NCI-H748 (cell line): ENCODE results near the gene RAB40C.

Source experiments
- DNase-seq: peaks from one replicate; lab custom pipeline; 2025; ENCODE audit not compliant: unreplicated experiment; lab: John Stamatoyannopoulos, UW

RAB40C gene

GRCh38 chr16:610513-611381, 20.9 kb downstream of the RAB40C start:
- DNase-seq: peak; percentile 30

DNA sequence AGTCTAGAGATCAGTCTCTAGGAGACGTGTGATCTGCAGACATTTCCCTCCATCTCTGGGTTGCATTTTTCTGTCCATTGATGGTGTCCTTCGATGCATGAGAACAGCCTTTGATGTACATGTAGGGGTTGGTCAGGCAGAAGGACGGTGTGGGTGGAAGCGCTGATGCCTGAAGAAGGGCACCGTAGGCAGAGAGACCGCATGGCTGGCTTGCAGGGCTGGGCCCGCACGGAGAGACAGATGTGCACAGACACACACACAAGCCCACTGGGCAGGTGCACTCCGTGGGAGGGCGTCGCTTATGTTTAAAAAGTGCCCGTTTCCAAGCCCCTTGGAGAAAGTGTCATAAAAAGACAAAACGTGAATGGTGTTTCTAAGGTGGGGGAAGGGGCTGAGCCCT, 25.3 kb downstream of the RAB40C start:
- no peak for DNase-seq

DNA sequence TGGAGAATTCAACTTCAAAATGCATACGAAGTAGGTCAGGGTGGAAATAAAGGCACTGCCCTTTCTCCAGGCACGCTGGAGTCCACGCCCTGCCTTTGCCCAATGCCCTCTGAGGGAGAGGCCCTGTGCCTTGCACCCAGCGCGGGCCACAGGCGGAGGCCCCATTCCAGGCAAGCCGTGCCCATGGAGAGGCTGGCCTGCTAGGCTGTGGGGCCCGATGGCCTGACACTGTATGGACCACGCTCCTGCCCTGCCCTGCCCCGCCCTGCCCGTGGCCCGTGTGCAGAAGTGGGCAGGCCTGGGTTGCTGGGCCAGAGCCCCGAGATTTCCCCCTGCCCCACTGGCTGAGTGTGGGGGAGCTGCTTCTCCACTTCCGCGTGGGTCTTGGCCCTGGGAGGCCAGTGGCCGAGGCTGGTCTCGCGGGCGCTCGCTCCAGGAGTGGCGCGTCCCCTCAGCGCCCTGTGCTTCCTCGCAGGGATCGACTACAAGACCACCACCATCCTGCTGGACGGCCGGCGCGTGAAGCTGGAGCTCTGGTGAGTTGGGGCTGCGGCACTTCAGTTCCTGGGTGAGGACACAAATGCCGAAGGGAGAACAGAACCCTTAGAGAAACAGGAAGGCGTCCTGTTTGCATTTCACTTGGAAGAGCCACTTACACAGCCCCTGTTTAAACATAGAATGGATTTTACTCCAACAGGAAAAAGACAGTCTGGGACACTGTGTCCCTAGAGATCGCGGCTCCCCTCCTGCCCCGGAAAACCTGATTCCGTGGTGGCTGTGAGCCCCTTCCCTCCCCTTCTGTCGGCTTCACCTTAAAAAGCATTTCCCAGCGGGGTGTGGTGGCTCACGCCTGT, 27.1 kb downstream of the RAB40C start:
- DNase-seq: no peak

DNA sequence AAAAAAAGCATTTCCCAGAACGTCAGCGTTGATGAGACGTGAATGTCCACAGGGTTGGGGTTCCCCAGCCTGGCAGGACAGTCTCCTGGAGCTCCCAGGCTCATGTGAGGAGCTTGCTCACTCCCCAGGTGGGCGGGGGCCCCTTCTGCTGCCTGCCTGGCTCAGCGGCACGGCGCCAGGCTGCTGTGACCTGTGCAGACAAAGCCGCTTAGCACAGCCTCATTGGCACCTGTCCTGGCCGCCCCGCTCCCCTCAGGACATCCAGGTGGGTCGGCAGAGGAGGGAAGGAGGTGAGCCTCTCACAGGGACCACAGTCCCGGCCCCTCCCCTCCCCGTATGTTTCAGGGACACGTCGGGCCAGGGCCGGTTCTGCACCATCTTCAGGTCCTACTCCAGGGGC, 28.0 kb downstream of the RAB40C start:
- no peak for DNase-seq

- no peak for DNase-seq
Measured at GRCh38 chr16:619476-620100, 29.7 kb downstream of the RAB40C start.

- DNase-seq: no peak
Measured at GRCh38 chr16:620700-621525, 31.0 kb downstream of the RAB40C start.

GRCh38 chr16:621526-622105, 31.8 kb downstream of the RAB40C start:
- DNase-seq: no peak

- no peak for DNase-seq
Measured at GRCh38 chr16:622920-623280, 33.0 kb downstream of the RAB40C start.

DNA sequence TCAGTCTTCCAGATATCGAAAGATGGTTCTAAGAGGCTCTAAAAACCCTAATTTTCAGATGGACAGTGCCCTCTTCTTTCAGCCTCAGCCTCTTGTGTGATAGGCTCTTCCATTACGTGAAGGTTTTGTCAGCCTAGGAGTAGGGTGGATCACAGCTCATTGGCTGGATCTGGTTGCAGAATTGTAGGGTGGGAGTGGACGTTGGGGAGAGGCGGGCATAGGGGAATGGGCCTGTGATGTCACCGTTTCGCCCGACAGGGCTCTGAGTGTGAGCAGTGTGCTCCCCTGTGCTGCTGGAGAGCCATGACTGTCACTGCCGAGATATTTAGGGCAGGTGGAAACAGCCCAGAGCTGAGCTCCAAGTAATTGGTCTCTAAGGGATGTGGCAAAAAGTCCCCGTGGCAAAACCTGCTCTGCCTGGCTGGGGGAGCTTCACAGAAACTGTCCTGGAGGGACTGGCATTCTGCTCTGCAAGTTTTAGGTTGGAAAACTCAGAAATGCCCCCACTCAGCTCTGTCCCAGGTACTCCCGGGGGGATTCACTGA, 34.7 kb downstream of the RAB40C start:
- no peak for DNase-seq

- DNase-seq: no peak
Measured at GRCh38 chr16:625117-625976, 35.5 kb downstream of the RAB40C start.

DNA sequence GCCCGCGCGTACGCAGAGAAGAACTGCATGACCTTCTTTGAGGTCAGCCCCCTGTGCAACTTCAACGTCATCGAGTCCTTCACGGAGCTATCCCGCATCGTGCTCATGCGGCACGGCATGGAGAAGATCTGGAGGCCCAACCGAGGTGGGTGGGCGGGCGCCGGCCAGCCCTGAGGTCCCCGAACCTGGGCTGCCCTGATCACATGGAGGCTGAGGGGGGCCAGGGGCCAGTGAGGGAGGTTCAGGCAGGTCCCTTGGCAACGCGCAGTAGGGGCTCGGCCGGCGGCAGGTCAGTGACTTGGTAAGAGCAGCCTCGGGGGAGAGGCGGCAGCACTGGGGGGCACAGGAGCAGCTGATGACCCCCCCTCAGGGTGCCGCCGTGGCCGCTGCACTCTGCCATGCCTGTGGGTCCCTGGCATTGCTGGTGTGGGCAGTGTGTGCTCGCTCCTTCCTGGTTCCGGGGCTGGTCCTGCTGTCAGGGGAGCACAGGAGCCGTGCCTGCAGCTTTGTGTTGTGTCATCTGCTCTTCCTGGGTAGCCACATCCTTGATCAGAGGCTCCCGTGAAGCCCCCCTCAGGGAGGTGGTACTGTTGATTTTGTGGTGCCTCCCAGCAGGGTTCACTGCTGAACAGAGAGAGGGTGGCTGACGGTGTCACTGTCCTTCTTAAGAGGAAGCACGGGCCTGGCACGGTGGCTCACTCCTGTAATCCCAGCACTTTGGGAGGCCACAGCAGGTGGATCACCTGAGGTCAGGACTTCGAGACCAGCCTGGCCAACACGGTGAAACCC, 36.3 kb downstream of the RAB40C start:
- no peak for DNase-seq

DNA sequence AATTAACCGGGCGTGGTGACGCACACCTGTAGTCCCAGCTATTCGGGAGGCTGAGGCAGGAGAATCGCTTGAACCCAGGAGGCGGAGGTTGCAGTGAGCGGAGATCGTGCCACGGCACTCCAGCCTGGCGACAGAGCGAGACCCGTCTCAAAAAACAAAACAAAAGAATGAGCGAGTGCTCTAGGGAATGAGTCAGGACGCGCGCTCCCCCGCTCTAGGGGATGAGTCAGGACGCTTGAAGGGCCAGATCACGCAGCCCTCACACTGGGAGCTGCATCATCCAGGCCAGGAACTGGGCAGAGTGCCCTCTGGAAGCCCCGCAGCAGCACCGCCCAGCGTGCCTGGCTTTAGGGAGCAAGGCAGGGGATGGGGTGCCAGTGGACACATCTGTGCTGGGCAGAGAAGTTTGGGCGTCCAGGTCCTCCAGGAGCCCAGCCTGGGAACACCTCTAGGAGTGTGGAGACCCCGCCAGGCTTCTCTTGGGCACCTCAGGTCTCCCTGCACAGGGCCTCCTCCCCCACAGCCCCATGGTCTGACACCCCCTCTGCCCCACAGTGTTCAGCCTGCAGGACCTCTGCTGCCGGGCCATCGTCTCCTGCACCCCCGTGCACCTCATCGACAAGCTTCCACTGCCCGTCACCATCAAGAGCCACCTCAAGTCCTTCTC, 37.1 kb downstream of the RAB40C start:
- DNase-seq: no peak

DNA sequence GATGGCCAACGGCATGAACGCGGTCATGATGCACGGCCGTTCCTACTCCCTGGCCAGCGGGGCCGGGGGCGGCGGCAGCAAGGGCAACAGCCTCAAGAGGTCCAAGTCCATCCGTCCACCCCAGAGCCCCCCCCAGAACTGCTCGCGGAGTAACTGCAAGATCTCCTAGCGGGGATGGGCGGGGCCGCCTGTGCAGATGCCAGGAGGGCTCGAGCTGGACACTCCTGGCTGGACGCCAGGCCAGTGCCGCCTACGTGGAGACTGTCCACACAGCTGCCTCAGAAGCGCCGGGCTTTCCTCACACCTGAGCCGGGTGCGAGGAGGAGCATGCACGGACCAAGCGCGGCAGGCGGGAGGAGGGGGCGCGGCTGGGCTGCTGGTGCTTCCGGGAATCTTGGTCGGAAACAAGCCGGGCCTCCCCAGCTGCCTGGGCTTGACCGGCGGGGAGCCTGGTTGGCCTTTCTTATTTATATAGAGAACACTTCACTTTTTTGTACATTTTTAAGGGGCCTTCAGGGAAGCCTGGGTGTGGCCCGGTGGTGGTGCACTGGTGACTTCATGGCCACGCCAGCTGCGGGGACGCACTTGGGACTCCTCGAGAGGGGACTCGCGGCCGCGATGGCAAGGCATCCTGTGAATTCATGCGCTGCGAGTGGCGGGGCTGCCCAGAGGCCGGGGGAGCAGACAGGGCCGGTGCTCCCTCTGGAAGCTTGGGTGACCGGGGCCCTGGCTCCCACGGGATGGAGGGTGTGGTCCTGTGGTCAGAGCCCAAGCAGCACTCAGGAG, 37.8 kb downstream of the RAB40C start:
- peak; percentile 82 for DNase-seq

DNA sequence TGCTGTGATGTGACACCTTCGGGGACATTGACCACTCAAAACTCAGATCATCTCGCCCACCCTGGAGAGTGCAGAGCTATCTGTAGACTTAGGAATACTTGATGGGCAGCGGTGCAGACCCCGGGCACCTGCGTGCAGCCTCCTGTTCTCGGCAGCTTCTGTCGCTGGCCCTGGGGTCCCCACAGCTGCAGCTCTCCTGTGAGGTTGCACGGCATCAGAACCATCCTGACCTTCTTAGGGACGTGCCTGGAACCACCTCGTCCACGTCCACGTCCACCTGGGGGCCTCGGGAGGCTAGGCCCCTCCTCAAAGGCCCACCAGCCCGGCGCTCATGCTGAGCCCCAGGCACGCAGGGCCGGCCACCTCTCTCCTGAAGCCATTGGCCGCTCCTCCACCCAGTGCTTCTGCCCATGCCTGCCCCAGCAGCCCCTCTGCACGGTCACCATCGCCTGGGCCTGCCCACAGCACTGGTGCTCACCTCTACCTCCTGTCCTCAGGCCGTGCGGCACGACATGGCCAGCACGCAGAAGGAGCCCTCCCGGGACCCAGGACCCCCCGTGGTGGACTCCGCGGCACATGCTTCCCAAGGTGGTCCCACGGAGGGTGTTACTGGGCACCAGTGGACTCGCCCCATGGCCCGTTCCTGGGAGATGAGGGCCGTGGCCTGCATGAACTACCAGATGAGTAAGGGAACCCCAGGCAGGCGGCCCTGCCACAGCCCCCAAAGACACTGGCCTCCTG, 38.6 kb downstream of the RAB40C start:
- DNase-seq: no peak

DNA sequence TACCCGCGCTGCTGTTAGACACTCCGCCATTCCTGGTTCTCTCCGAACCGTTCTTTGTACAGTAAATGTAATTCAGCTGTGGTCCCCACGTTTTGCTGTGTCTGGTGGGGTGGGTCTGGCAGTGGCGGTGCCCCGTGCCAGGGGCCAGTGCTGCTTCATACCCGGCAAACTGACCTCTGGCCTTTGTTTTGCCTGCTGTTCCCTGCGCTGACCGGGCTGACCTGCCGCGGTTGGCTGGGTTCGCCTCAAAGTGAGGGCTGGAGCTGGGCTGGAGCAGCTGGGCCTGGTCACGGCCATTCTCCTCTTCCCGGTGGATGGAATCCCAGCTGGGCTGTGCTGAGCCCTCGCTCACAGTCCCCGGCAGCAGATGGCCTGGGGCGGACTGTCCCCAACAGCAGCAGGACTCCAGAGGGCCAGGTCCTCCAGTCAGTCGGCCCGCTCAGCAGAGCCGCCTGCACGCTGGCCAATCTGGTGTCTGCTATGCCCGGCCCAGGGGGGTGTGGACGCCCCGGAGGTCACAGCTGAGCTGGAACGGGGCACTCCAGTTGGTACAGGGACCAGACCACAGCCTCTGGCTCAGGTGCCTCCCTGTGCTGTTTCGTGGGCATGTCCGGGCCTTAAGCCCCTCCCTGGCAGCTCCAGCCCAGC, 39.4 kb downstream of the RAB40C start:
- DNase-seq: no peak

DNA sequence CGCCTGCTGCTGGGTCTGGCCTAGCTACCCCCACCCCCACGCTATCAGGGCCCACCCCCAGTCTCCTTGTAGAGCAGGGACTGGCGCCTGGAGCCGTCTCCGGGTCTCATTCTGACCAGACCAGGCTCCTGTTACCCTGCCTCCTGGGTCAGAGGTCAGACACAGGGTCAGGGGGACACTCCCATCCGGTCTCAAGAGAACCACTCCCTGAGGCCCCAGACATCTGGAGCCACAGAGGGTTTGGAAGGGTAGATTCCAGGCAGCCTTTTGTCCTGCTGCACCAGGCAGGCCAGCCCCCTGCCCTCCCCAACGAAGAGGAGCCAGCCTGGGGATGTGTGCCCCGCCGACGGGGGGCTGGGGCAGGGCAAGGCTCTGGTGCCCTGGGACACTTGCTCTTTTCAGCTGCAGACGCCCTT, 40.0 kb downstream of the RAB40C start:
- DNase-seq: no peak
